PC-9 (cell line): ENCODE data around the gene ZDHHC8. TPM values are rescaled to one million over a fixed set of nuclear protein-coding genes. Genes with fewer than 3 reads are reported as not detected.

Experiments used
- BruUV-seq: library from RNA; stranded (reverse); fragments of 400-500 nt; replicated peaks from 2 replicates; lab custom pipeline; 2021; lab: Mats Ljungman, UMichigan
- CTCF ChIA-PET: fragments of 300-600 bp; sonication (Branson Sonifier 250); formaldehyde crosslinking; loops from one replicate; lab custom pipeline; 2022; ENCODE audit warnings: antibody characterized with exemption; lab: Charles Lee
- POLR2A ChIA-PET: fragments of 300-600 bp; sonication (Branson Sonifier 250); formaldehyde crosslinking; loops from one replicate; lab custom pipeline; 2022; ENCODE audit warnings: antibody characterized with exemption; ENCODE audit not compliant: unreplicated experiment; lab: Charles Lee
- DNase-seq, 2 experiments: peaks; one replicate each; pipeline versions ENCODE4 v3.0.0 to v3.0.0-alpha.2; 2015 to 2022; ENCODE audit warnings: mixed read lengths in 1 of 2
- H2AFZ ChIP-seq: fragments of 200-600 bp; sonication (generic); 2 replicates; pipeline ENCODE4 v1.8.1; 2017; ENCODE audit warnings: antibody characterized with exemption
- H3F3A ChIP-seq: fragments of 200-600 bp; sonication (generic); 2 replicates; pipeline ENCODE4 v1.8.1; 2017; ENCODE audit warnings: antibody characterized with exemption, mild to moderate bottlenecking, low read depth; ENCODE audit not compliant: insufficient read depth
- H3K27ac ChIP-seq: fragments of 200-600 bp; sonication (generic); 2 replicates; pipeline ENCODE4 v1.6.1; 2016; ENCODE audit warnings: mixed run types
- H3K27me3 ChIP-seq: fragments of 200-600 bp; sonication (generic); 2 replicates; pipeline ENCODE4 v1.6.1; 2016; ENCODE audit warnings: low read depth, mixed run types; ENCODE audit not compliant: insufficient read depth
- H3K36me3 ChIP-seq: fragments of 200-600 bp; sonication (generic); 2 replicates; pipeline ENCODE4 v1.6.1; 2016; ENCODE audit warnings: low read depth, mixed run types
- H3K4me1 ChIP-seq: fragments of 200-600 bp; sonication (generic); replicated peaks from 2 replicates; pipeline ENCODE4 v1.6.1; 2016; ENCODE audit warnings: mixed run types; ENCODE audit not compliant: insufficient read depth
- H3K4me2 ChIP-seq: fragments of 200-600 bp; sonication (generic); 2 replicates; pipeline ENCODE4 v1.6.1; 2017; ENCODE audit warnings: mixed run types
- H3K4me3 ChIP-seq: fragments of 200-600 bp; sonication (generic); 2 replicates; pipeline ENCODE4 v1.6.1; 2016; ENCODE audit warnings: mixed run types
- H3K79me2 ChIP-seq: fragments of 200-600 bp; sonication (generic); 2 replicates; pipeline ENCODE4 v1.6.1; 2017; ENCODE audit warnings: low read depth, mixed run types
- H3K9me2 ChIP-seq: fragments of 200-600 bp; sonication (generic); 2 replicates; pipeline ENCODE4 v1.8.1; 2017; ENCODE audit warnings: mild to moderate bottlenecking; ENCODE audit not compliant: insufficient read depth
- H3K9me3 ChIP-seq: fragments of 200-600 bp; sonication (generic); 2 replicates; pipeline ENCODE4 v1.8.1; 2016; ENCODE audit warnings: low read depth; ENCODE audit not compliant: insufficient read depth
- H4K20me1 ChIP-seq: fragments of 200-600 bp; sonication (generic); 2 replicates; pipeline ENCODE4 v1.8.1; 2017; ENCODE audit not compliant: insufficient read depth
- EZH2 ChIP-seq: fragments of 200-600 bp; sonication (generic); IDR thresholded peaks from 2 replicates; pipeline ENCODE4 v1.8.0; 2017; ENCODE audit warnings: antibody characterized with exemption, low read depth
- intact Hi-C: fragments of 100-400 bp; cut with micrococcal nuclease; formaldehyde crosslinking; loops from one replicate; pipeline ENCODE4 v1.10.0; 2022; ENCODE audit not compliant: unreplicated experiment
- total RNA-seq: library from RNA; stranded (reverse); gene quantifications from 2 replicates; pipeline ENCODE4 v1.2.3, GENCODE V29; 2021
- TF ChIP-seq, protein P1 (sequence below): fragments of 200-600 bp; sonication (generic); conservative IDR thresholded peaks from 2 replicates; pipeline ENCODE4 v1.6.1; 2017; ENCODE audit warnings: mixed run types, antibody characterized with exemption, mild to moderate bottlenecking, moderate library complexity

Gene ZDHHC8
- total RNA-seq, 1 experiment from 2014 or later, result 34.4 TPM

DNA sequence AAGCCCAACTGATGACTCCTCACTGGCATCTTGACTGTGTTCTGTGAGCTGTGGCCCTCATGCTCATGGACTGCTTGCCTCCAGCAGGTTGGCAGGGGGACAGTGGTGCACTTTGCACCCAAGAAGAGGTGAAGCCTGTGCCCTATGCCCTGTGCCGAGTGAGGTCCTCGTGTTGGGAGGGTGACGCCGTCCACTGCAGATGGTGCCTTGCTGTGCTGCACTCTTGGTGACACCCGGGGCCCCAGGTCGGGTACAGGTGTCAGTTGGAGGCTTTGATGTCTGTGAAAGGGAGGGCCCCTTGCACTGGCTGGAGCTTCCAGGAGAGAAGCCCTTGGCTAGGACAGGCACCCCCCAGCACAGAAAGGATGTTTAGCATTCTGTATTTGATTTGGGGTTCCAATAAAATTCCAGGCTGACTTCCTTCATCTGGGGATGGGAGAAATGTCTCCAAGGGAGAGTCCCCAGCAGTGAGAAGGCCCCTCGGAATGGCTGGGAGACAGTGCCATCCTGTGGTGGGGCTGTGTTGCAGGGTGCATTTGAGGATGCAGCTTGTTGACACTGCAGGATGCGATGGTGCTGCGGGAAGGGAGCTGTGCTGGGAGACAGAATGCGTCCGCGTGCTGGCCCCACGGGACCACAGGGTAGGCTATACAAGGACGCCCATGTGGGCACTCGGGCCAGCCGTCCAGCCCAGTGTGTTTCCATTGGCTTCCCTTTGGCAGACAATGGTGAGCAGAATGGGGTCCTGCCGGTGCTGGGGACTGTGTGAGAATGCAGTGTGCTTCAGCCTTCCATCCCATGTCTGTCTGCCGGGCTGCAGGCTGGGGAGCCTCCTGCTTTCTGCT lies 2.5 kb upstream of the ZDHHC8 start:
- no peak overlapping the region for H3K27ac ChIP-seq
- no peaks in the 10 kb centered on the region for H3K36me3 ChIP-seq
- ChIA-PET POLR2A (no interaction called here), CTCF (interaction anchor here (0.6 kb wide), 1 partner anchor 79 kb away, joined by 5 read pairs; no protein-coding TSS in a partner anchor)
- no peaks in the 10 kb centered on the region; the same call in 1 of the 2 replicates for H3K4me1 ChIP-seq
- H3K4me2 ChIP-seq, result no peak overlapping the region
- TF ChIP-seq EZH2, result no peak
- TF ChIP-seq, protein P1, sequence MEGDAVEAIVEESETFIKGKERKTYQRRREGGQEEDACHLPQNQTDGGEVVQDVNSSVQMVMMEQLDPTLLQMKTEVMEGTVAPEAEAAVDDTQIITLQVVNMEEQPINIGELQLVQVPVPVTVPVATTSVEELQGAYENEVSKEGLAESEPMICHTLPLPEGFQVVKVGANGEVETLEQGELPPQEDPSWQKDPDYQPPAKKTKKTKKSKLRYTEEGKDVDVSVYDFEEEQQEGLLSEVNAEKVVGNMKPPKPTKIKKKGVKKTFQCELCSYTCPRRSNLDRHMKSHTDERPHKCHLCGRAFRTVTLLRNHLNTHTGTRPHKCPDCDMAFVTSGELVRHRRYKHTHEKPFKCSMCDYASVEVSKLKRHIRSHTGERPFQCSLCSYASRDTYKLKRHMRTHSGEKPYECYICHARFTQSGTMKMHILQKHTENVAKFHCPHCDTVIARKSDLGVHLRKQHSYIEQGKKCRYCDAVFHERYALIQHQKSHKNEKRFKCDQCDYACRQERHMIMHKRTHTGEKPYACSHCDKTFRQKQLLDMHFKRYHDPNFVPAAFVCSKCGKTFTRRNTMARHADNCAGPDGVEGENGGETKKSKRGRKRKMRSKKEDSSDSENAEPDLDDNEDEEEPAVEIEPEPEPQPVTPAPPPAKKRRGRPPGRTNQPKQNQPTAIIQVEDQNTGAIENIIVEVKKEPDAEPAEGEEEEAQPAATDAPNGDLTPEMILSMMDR, result peak; percentile 45
- BruUV-seq, result TSS peak; percentile 18
- H4K20me1 ChIP-seq, result no peaks in the 10 kb centered on the region
- no peak overlapping the region for H3K4me3 ChIP-seq
- H2AFZ ChIP-seq, result no peak overlapping the region
- peak in 1 of 2 experiments; percentile 35 for DNase-seq
- peaks cover 8% of the 10 kb centered on the region; the same call in 1 of the 2 replicates for H3F3A ChIP-seq
- no peaks in the 10 kb centered on the region for H3K79me2 ChIP-seq
- intact Hi-C loops, result no loop called here
- H3K9me2 ChIP-seq, result no peaks in the 10 kb centered on the region
- no peaks in the 10 kb centered on the region for H3K9me3 ChIP-seq
- H3K27me3 ChIP-seq, result no peaks in the 10 kb centered on the region

DNA sequence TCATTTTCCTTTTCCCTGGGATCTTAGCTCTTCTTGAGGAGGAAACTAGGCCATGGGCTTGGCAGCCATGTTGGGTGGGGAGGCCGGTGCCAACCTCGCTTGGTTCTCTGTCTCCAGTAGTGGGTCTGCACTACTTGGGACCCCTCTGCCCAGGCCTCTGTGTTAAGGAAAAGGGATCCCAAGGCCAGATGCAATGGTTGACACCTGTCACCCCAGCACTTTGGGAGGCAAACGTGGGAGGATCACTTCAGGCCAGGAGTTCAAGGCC lies 1.9 kb upstream of the ZDHHC8 start:
- Histone ChIP-seq H4K20me1 (peaks cover 1% of the 10 kb centered on the region; the same call in 1 of the 2 replicates), H3F3A (peaks cover 8% of the 10 kb centered on the region; the same call in 1 of the 2 replicates), H3K9me2 (no peaks in the 10 kb centered on the region), H3K4me2 (no peak overlapping the region), H3K27me3 (no peaks in the 10 kb centered on the region), H3K4me1 (no peaks in the 10 kb centered on the region; the same call in 1 of the 2 replicates), H3K4me3 (no peak overlapping the region), H3K27ac (no peak overlapping the region), H2AFZ (no peak overlapping the region), H3K79me2 (no peaks in the 10 kb centered on the region), H3K9me3 (no peaks in the 10 kb centered on the region), H3K36me3 (no peaks in the 10 kb centered on the region)
- ChIA-PET POLR2A (no interaction called here), CTCF (interaction anchor here (0.6 kb wide), 1 partner anchor 80 kb away, joined by 5 read pairs; no protein-coding TSS in a partner anchor)
- no TSS peak for BruUV-seq
- no peak for DNase-seq
- intact Hi-C loops, result no loop called here
- TF ChIP-seq, protein P1, result no peak
- no peak for TF ChIP-seq EZH2

DNA sequence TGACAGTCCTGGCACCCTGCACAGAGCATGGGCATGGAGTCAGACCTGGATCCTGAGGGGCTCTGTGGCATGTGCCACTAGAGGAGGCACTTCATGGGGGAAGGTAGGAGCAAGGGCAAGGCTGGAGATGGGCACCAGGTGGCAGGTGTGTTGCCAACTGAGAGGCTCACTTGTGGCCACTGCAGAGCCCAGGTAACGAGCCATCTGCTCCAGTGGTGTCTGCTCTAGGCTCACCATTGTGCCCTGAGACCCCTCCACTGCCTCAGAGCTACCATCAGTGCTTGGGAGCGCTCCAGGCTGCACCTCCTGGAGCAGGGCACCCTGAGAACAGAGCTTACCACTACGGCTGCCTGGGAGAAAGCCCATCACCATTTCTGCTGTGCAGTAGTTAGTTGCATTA lies 1.3 kb upstream of the ZDHHC8 start:
- Histone ChIP-seq H3K27me3 (no peaks in the 10 kb centered on the region), H3K4me1 (no peaks in the 10 kb centered on the region; the same call in 1 of the 2 replicates), H3K36me3 (no peaks in the 10 kb centered on the region), H3K9me2 (no peaks in the 10 kb centered on the region), H3K79me2 (no peaks in the 10 kb centered on the region), H3K27ac (no peak overlapping the region), H3F3A (peaks cover 8% of the 10 kb centered on the region; the same call in 1 of the 2 replicates), H2AFZ (no peak overlapping the region), H3K9me3 (no peaks in the 10 kb centered on the region), H3K4me3 (no peak overlapping the region), H3K4me2 (no peak overlapping the region), H4K20me1 (peaks cover 7% of the 10 kb centered on the region; the same call in 1 of the 2 replicates)
- no peak for TF ChIP-seq EZH2
- TF ChIP-seq, protein P1, result no peak
- no TSS peak for BruUV-seq
- no peak for DNase-seq
- intact Hi-C loops, result no loop called here
- CTCF ChIA-PET, result no interaction called here
- POLR2A ChIA-PET, result no interaction called here
